Measurements from ENCODE around the gene PNP. TPM values are rescaled to one million over a fixed set of nuclear protein-coding genes. Genes with fewer than 3 reads are reported as not detected.

Gene PNP
- total and polyA plus RNA-seq, 2 donors, result 29.8 to 50.7 TPM

- H3K4me3 ChIP-seq (ENCODE audit: low read length in 2 of 2), result no peak overlapping the region
- H3K4me1 ChIP-seq (ENCODE audit: control insufficient read depth in 2 of 2, insufficient read depth in 2 of 2, low read length in 2 of 2), result peaks cover 3 to 5% of the 10 kb centered on the region in 2 donors
- DNase-seq (ENCODE audit: low read depth in 6 of 9, low spot score in 9 of 9), result no peak
- 97% methylated on average over 5 of the region's 5 CpGs for WGBS
- H3K27me3 ChIP-seq (ENCODE audit: control insufficient read depth in 2 of 2, insufficient read depth in 1 of 2, low read length in 1 of 2), result no peaks in the 10 kb centered on the region
- H3K36me3 ChIP-seq (ENCODE audit: control insufficient read depth in 2 of 2, insufficient read depth in 2 of 2, low read length in 1 of 2), result peaks cover 0 to 3% of the 10 kb centered on the region in 2 donors
- H3K27ac ChIP-seq (ENCODE audit: low read depth in 1 of 2, low read length in 1 of 2), result no peak overlapping the region
- no peaks in the 10 kb centered on the region for H3K9me3 ChIP-seq (ENCODE audit: control insufficient read depth in 2 of 2, insufficient read depth in 1 of 2, low read length in 1 of 2)
Measured at GRCh38 chr14:20482382-20482781, 13.2 kb downstream of the PNP start.

- H3K9me3 ChIP-seq (ENCODE audit: control insufficient read depth in 2 of 2, insufficient read depth in 1 of 2, low read length in 1 of 2), result no peaks in the 10 kb centered on the region
- no peak for DNase-seq (ENCODE audit: low read depth in 6 of 9, low spot score in 9 of 9)
- H3K36me3 ChIP-seq (ENCODE audit: control insufficient read depth in 2 of 2, insufficient read depth in 2 of 2, low read length in 1 of 2), result no peaks in the 10 kb centered on the region
- WGBS, result 83% methylated on average over 7 of the region's 7 CpGs
- H3K4me1 ChIP-seq (ENCODE audit: control insufficient read depth in 2 of 2, insufficient read depth in 2 of 2, low read length in 2 of 2), result no peaks in the 10 kb centered on the region
- no peaks in the 10 kb centered on the region for H3K27me3 ChIP-seq (ENCODE audit: control insufficient read depth in 2 of 2, insufficient read depth in 1 of 2, low read length in 1 of 2)
- no peak overlapping the region for H3K4me3 ChIP-seq (ENCODE audit: low read length in 2 of 2)
- H3K27ac ChIP-seq (ENCODE audit: low read depth in 1 of 2, low read length in 1 of 2), result no peak overlapping the region
Measured at GRCh38 chr14:20485900-20486299, 16.7 kb downstream of the PNP start.

- H3K27ac ChIP-seq (ENCODE audit: low read depth in 1 of 2, low read length in 1 of 2), result no peak overlapping the region
Measured at GRCh38 chr14:20486684-20487395, 17.6 kb downstream of the PNP start.

GRCh38 chr14:20487396-20487725, 18.2 kb downstream of the PNP start:
- Histone ChIP-seq H3K36me3 (ENCODE audit: control insufficient read depth in 2 of 2, insufficient read depth in 2 of 2, low read length in 1 of 2) (no peaks in the 10 kb centered on the region), H3K4me1 (ENCODE audit: control insufficient read depth in 2 of 2, insufficient read depth in 2 of 2, low read length in 2 of 2) (no peaks in the 10 kb centered on the region), H3K27ac (ENCODE audit: low read depth in 1 of 2, low read length in 1 of 2) (no peak overlapping the region), H3K4me3 (ENCODE audit: low read length in 2 of 2) (no peak overlapping the region), H3K9me3 (ENCODE audit: control insufficient read depth in 2 of 2, insufficient read depth in 1 of 2, low read length in 1 of 2) (no peaks in the 10 kb centered on the region), H3K27me3 (ENCODE audit: control insufficient read depth in 2 of 2, insufficient read depth in 1 of 2, low read length in 1 of 2) (no peaks in the 10 kb centered on the region)
- no peak for DNase-seq (ENCODE audit: low read depth in 6 of 9, low spot score in 9 of 9)

More at GRCh38 chr14:20486684-20487395, 17.6 kb downstream of the PNP start:
- Histone ChIP-seq H3K27me3 (ENCODE audit: control insufficient read depth in 2 of 2, insufficient read depth in 1 of 2, low read length in 1 of 2) (no peaks in the 10 kb centered on the region), H3K4me3 (ENCODE audit: low read length in 2 of 2) (no peak overlapping the region), H3K36me3 (ENCODE audit: control insufficient read depth in 2 of 2, insufficient read depth in 2 of 2, low read length in 1 of 2) (no peaks in the 10 kb centered on the region), H3K9me3 (ENCODE audit: control insufficient read depth in 2 of 2, insufficient read depth in 1 of 2, low read length in 1 of 2) (no peaks in the 10 kb centered on the region), H3K4me1 (ENCODE audit: control insufficient read depth in 2 of 2, insufficient read depth in 2 of 2, low read length in 2 of 2) (no peaks in the 10 kb centered on the region)
- no peak for DNase-seq (ENCODE audit: low read depth in 6 of 9, low spot score in 9 of 9)
- WGBS, result 44% methylated on average over 8 of the region's 8 CpGs

GRCh38 chr14:20489093-20489994, 20.1 kb downstream of the PNP start:
- Histone ChIP-seq H3K4me1 (ENCODE audit: control insufficient read depth in 2 of 2, insufficient read depth in 2 of 2, low read length in 2 of 2) (no peaks in the 10 kb centered on the region), H3K27ac (ENCODE audit: low read depth in 1 of 2, low read length in 1 of 2) (no peak overlapping the region), H3K4me3 (ENCODE audit: low read length in 2 of 2) (no peak overlapping the region), H3K27me3 (ENCODE audit: control insufficient read depth in 2 of 2, insufficient read depth in 1 of 2, low read length in 1 of 2) (no peaks in the 10 kb centered on the region), H3K36me3 (ENCODE audit: control insufficient read depth in 2 of 2, insufficient read depth in 2 of 2, low read length in 1 of 2) (no peaks in the 10 kb centered on the region), H3K9me3 (ENCODE audit: control insufficient read depth in 2 of 2, insufficient read depth in 1 of 2, low read length in 1 of 2) (no peaks in the 10 kb centered on the region)
- WGBS, result 68% methylated on average over 6 of the region's 6 CpGs
- DNase-seq (ENCODE audit: low read depth in 6 of 9, low spot score in 9 of 9), result peak in 1 of 9 donors; percentile 34

GRCh38 chr14:20490563-20490962, 21.4 kb downstream of the PNP start:
- no peak for DNase-seq (ENCODE audit: low read depth in 6 of 9, low spot score in 9 of 9)
- Histone ChIP-seq H3K36me3 (ENCODE audit: control insufficient read depth in 2 of 2, insufficient read depth in 2 of 2, low read length in 1 of 2) (no peaks in the 10 kb centered on the region), H3K9me3 (ENCODE audit: control insufficient read depth in 2 of 2, insufficient read depth in 1 of 2, low read length in 1 of 2) (no peaks in the 10 kb centered on the region), H3K4me3 (ENCODE audit: low read length in 2 of 2) (no peak overlapping the region), H3K27me3 (ENCODE audit: control insufficient read depth in 2 of 2, insufficient read depth in 1 of 2, low read length in 1 of 2) (no peaks in the 10 kb centered on the region), H3K27ac (ENCODE audit: low read depth in 1 of 2, low read length in 1 of 2) (no peak overlapping the region), H3K4me1 (ENCODE audit: control insufficient read depth in 2 of 2, insufficient read depth in 2 of 2, low read length in 2 of 2) (no peaks in the 10 kb centered on the region)
- 90% methylated on average over 6 of the region's 6 CpGs for WGBS

GRCh38 chr14:20492486-20492885, 23.3 kb downstream of the PNP start:
- H3K27me3 ChIP-seq (ENCODE audit: control insufficient read depth in 2 of 2, insufficient read depth in 1 of 2, low read length in 1 of 2), result no peaks in the 10 kb centered on the region
- WGBS, result 97% methylated on average over 4 of the region's 4 CpGs
- no peak overlapping the region for H3K27ac ChIP-seq (ENCODE audit: low read depth in 1 of 2, low read length in 1 of 2)
- H3K9me3 ChIP-seq (ENCODE audit: control insufficient read depth in 2 of 2, insufficient read depth in 1 of 2, low read length in 1 of 2), result no peaks in the 10 kb centered on the region
- DNase-seq (ENCODE audit: low read depth in 6 of 9, low spot score in 9 of 9), result no peak
- no peaks in the 10 kb centered on the region for H3K4me1 ChIP-seq (ENCODE audit: control insufficient read depth in 2 of 2, insufficient read depth in 2 of 2, low read length in 2 of 2)
- no peak overlapping the region for H3K4me3 ChIP-seq (ENCODE audit: low read length in 2 of 2)
- no peaks in the 10 kb centered on the region for H3K36me3 ChIP-seq (ENCODE audit: control insufficient read depth in 2 of 2, insufficient read depth in 2 of 2, low read length in 1 of 2)

GRCh38 chr14:20493634-20494033, 24.4 kb downstream of the PNP start:
- WGBS, result 16% methylated on average over 2 of the region's 2 CpGs
- H3K27ac ChIP-seq (ENCODE audit: low read depth in 1 of 2, low read length in 1 of 2), result no peak overlapping the region

GRCh38 chr14:20494935-20495766, 25.9 kb downstream of the PNP start:
- WGBS, result 96% methylated on average over 8 of the region's 8 CpGs
- DNase-seq (ENCODE audit: low read depth in 6 of 9, low spot score in 9 of 9), result no peak
- no peak overlapping the region for H3K27ac ChIP-seq (ENCODE audit: low read depth in 1 of 2, low read length in 1 of 2)
- H3K4me3 ChIP-seq (ENCODE audit: low read length in 2 of 2), result no peak overlapping the region
- H3K36me3 ChIP-seq (ENCODE audit: control insufficient read depth in 2 of 2, insufficient read depth in 2 of 2, low read length in 1 of 2), result no peaks in the 10 kb centered on the region
- no peaks in the 10 kb centered on the region for H3K27me3 ChIP-seq (ENCODE audit: control insufficient read depth in 2 of 2, insufficient read depth in 1 of 2, low read length in 1 of 2)
- no peaks in the 10 kb centered on the region for H3K9me3 ChIP-seq (ENCODE audit: control insufficient read depth in 2 of 2, insufficient read depth in 1 of 2, low read length in 1 of 2)
- H3K4me1 ChIP-seq (ENCODE audit: control insufficient read depth in 2 of 2, insufficient read depth in 2 of 2, low read length in 2 of 2), result no peaks in the 10 kb centered on the region

More at GRCh38 chr14:20493634-20494033, 24.4 kb downstream of the PNP start:
- Histone ChIP-seq H3K4me1 (ENCODE audit: control insufficient read depth in 2 of 2, insufficient read depth in 2 of 2, low read length in 2 of 2) (no peaks in the 10 kb centered on the region), H3K4me3 (ENCODE audit: low read length in 2 of 2) (no peak overlapping the region), H3K36me3 (ENCODE audit: control insufficient read depth in 2 of 2, insufficient read depth in 2 of 2, low read length in 1 of 2) (no peaks in the 10 kb centered on the region), H3K9me3 (ENCODE audit: control insufficient read depth in 2 of 2, insufficient read depth in 1 of 2, low read length in 1 of 2) (no peaks in the 10 kb centered on the region), H3K27me3 (ENCODE audit: control insufficient read depth in 2 of 2, insufficient read depth in 1 of 2, low read length in 1 of 2) (no peaks in the 10 kb centered on the region)
- no peak for DNase-seq (ENCODE audit: low read depth in 6 of 9, low spot score in 9 of 9)

Data from thymus (tissue), 11 donors.